Spinal cord (tissue), 10 donors: ENCODE data around the gene PRM2. TPM values are rescaled to one million over a fixed set of nuclear protein-coding genes. Genes with fewer than 3 reads are reported as not detected.

Experiments used
- DNase-seq, 6 donors: peaks; one replicate each; pipeline versions ENCODE4 v3.0.0 to v3.0.0-alpha.2; 2013 to 2015; ENCODE audit warnings: low spot score in 6 of 6, low read depth in 4 of 6
- H3K27ac ChIP-seq: one replicate; pipeline ENCODE4 v1.5.1; 2013; ENCODE audit warnings: low read depth, low read length, control low read depth
- H3K27me3 ChIP-seq: one replicate; pipeline ENCODE4 v1.6.1; 2013; ENCODE audit warnings: low read length; ENCODE audit not compliant: control insufficient read depth, insufficient read depth
- H3K36me3 ChIP-seq: one replicate; pipeline ENCODE4 v1.6.1; 2013; ENCODE audit warnings: low read length; ENCODE audit not compliant: control insufficient read depth, insufficient read depth
- H3K4me1 ChIP-seq: one replicate; pipeline ENCODE4 v1.6.1; 2013; ENCODE audit warnings: low read length; ENCODE audit not compliant: control insufficient read depth, insufficient read depth
- H3K4me3 ChIP-seq: one replicate; pipeline ENCODE4 v1.5.1; 2013; ENCODE audit warnings: low read depth, low read length, control low read depth
- H3K9me3 ChIP-seq: one replicate; pipeline ENCODE4 v1.6.1; 2013; ENCODE audit warnings: low read length; ENCODE audit not compliant: control insufficient read depth, insufficient read depth
- WGBS: methylation state at CpG from one replicate; pipeline ENCODE4 v1.1.5; 2013; ENCODE audit warnings: missing lambda C conversion rate; ENCODE audit not compliant: insufficient coverage; 5-methylcytosine and 5-hydroxymethylcytosine counted together
- polyA plus RNA-seq, 2 donors: library from polyadenylated mRNA; unstranded; fragments of 120-200 nt; gene quantifications; one replicate each; pipeline ENCODE4 v1.2.1, GENCODE V29; 2013; ENCODE audit not compliant: insufficient read length in 2 of 2
- total RNA-seq, 2 donors: library from RNA; depleted of rRNA in 1 of 2; stranded (reverse); fragments of 120-200 nt in 1 of 2; fragments of >200 nt in 1 of 2; gene quantifications; one replicate each; pipeline versions ENCODE4 v1.2.3 to v1.2.4, GENCODE V29; 2013 to 2014
- donor health status: healthy.

PRM2 gene
- total and polyA plus RNA-seq, 4 donors: not detected

DNA sequence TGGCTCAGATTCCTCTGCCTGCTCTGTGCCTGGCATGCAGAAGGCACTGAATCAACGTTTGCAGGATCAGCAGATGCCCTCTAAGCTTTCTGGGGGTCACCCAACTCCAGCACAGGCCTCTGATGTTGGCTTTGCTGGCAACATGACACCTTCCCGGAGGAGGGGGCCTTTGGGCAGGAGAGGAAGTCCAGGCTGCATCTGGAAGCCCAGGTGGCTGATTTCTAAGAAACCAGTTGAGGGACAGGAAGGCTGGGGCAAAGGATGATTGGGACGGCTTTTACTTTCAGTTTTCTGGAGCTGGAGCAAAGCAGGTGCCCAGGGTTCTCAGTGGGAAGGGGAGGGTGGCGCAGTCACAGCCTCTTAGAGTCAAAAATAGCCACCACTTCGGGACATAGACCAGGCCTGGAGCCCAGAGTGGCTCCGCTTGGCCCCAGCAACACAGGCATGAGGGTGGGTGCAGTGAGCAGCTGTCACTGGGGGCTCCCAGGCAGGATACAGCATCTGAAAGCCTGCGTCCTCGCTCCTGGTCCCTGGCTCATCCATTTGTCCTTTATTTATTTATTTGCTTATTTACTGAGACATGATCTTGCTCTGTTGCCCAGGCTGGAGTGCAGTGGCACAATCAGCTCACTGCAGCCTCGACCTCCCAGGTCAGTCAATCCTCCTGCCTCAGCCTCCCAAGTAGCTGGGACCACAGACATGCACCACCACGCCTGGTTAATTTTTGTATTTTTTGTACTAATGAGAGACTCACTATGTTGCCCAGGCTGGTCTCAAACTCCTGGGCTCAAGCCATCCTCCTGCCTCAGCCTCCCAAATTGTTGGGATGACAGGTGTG lies 35.4 kb downstream of the PRM2 start:
- DNase-seq: no peak
- Histone ChIP-seq H3K9me3 (no peaks in the 10 kb centered on the region), H3K4me3 (no peak overlapping the region), H3K27ac (no peak overlapping the region), H3K36me3 (no peaks in the 10 kb centered on the region), H3K4me1 (no peaks in the 10 kb centered on the region), H3K27me3 (no peaks in the 10 kb centered on the region)
- WGBS: 80% methylated on average over 8 of the region's 10 CpGs

DNA sequence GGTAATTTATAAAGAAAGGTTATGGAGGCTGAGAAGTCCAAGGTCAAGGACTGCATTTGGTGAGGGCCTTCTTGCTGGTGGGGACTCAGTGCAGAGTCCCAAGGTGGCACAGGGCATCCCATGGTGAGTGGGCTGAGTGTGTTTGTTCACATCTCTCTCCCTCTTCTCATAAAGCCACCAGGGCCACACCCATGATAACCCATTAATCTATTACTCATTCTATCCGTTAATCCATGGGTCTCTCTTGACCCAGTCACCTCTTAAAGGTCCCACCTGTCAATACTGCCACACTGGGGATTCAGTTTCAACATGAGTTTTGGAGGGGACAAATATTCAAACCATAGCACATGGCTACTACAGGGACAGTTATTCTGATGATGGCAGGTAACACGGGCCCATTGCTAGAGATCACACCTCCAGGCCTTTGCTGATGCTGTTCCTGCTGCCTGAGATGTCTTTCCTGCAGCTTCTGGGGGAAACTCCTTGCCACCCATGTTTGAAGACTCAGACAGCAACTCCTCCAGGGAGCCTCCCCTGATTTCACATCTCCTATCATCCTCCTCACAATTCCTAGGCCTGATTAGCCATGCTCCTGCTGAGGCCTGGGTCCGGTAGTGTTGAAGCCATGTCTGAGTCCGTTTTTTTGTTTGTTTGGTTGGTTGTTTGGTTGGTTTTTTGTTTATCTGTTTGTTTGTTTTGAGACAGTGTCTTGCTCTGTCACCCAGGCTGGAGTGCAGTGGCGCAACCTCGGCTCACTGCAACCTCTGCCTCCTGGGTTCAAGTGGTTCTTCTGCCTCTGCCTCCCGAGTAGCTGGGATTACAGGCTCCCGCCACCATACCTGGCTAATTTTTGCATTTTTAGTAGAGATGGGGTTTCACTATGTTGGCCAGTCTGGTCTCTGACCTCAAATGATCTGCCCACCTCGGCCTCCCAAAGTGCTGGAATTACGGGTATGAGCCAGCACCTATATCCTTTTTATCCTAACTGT lies 36.3 kb downstream of the PRM2 start:
- no peaks in the 10 kb centered on the region for H3K36me3 ChIP-seq
- no peaks in the 10 kb centered on the region for H3K9me3 ChIP-seq
- no peaks in the 10 kb centered on the region for H3K4me1 ChIP-seq
- H3K27me3 ChIP-seq: no peaks in the 10 kb centered on the region
- no peak for DNase-seq
- WGBS: 82% methylated on average over 8 of the region's 10 CpGs
- H3K27ac ChIP-seq: no peak overlapping the region
- no peak overlapping the region for H3K4me3 ChIP-seq

DNA sequence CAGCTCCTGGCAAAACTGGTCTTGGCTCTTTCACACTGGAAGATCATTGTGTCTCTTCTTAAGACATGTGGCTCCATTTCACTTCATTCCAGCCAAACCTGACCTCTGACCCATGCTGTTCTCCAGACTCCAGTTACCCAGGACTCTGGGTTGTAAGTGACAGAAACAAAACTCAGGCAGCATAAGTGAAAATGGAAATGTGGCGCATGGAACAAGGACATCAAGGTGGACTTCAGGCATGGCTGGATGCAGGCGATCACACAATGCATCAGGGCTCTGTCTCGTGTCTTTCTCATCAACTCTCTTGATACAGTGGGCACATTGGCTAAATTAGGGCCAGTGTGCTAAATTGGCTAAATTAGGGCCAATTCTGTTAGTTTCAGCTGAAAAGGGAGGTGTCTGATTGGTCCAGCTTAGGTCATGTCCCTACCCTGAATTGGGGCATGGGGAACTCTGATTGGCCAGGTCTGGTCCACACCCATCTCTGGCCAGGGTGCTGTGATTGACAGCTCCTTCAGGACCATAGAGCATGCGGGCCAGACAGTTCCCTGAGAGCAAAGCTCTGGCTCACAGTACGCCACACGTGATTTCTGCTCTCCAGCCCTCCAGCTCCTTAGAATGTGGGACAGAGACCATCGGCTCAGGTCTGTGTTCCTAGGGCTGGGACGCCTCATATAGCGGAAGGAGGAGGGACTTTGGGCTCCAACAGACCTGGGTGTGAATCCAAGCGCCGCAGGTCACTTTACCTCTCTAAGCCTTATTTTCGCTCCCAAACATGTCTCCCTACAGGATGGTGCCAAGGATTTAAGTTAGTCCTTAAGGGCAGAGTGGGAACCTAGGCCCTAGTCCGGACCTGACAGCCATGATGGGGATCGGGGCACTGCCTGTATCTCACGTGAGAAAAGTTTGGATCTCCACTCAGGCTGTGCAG lies 37.7 kb downstream of the PRM2 start:
- Histone ChIP-seq H3K4me3 (no peak overlapping the region), H3K4me1 (no peaks in the 10 kb centered on the region), H3K27me3 (no peaks in the 10 kb centered on the region), H3K27ac (no peak overlapping the region), H3K36me3 (no peaks in the 10 kb centered on the region), H3K9me3 (no peaks in the 10 kb centered on the region)
- no peak for DNase-seq
- 92% methylated on average over 11 of the region's 15 CpGs for WGBS

DNA sequence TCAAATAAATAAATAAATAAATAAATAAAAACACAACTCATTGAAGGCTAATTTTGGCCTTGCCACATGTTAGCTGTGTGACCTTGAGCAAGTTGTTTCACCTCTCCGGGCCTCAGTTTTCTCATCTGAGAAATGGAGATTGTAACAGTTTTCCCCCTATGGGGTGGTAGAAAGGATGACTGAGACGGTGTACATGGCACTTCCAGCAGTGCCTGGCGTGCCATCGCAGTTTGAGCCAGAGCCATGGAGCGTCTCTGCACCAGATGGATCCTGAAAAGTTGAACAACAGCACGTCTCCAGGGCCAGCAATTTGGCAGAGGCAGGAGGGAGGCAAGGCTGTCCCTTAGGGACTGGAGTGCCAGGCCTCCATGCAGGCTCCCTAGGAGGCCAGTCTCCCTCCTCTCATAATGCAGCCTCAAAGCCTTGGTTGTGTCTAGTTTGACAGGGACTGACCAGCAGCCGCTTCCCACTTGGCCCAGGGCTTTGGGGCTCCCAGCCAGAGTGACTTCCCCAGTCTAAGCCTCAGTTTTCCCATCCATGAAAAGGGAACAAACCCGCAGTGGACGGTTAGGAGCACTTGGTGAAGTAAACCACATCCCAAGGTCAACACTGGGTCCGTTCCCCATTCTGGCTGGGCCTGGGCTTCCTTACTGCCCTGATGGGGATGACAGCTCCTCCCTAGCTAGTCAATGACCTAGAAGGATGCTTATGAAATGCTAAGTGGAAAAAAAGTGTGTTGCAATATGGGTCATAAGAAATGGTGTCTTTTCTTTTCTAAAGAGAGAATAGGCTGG lies 39.6 kb downstream of the PRM2 start:
- Histone ChIP-seq H3K27ac (no peak overlapping the region), H3K4me1 (peaks cover 9% of the 10 kb centered on the region), H3K27me3 (no peaks in the 10 kb centered on the region), H3K9me3 (no peaks in the 10 kb centered on the region), H3K36me3 (peaks cover 4% of the 10 kb centered on the region), H3K4me3 (no peak overlapping the region)
- DNase-seq: peak in 1 of 6 donors; percentile 49
- 78% methylated on average over 8 of the region's 10 CpGs for WGBS

DNA sequence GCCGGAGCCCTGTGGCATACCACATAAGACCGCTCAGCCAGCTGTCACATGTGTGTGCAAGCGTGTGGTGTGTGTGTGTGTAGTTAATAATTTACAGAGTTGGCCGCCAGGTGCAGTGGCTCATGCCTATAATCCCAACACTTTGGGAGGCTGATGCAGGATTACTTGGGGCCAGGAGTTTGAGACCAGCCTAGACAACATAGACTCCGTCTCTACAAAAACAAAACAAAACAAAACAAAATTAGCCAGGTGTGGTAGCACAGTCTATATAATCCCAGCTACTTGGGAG lies 40.6 kb downstream of the PRM2 start:
- Histone ChIP-seq H3K4me3 (no peak overlapping the region), H3K27me3 (no peaks in the 10 kb centered on the region), H3K36me3 (peaks cover 4% of the 10 kb centered on the region), H3K4me1 (peaks cover 9% of the 10 kb centered on the region), H3K9me3 (no peaks in the 10 kb centered on the region), H3K27ac (no peak overlapping the region)
- 83% methylated on average over 2 of the region's 5 CpGs for WGBS
- no peak for DNase-seq

DNA sequence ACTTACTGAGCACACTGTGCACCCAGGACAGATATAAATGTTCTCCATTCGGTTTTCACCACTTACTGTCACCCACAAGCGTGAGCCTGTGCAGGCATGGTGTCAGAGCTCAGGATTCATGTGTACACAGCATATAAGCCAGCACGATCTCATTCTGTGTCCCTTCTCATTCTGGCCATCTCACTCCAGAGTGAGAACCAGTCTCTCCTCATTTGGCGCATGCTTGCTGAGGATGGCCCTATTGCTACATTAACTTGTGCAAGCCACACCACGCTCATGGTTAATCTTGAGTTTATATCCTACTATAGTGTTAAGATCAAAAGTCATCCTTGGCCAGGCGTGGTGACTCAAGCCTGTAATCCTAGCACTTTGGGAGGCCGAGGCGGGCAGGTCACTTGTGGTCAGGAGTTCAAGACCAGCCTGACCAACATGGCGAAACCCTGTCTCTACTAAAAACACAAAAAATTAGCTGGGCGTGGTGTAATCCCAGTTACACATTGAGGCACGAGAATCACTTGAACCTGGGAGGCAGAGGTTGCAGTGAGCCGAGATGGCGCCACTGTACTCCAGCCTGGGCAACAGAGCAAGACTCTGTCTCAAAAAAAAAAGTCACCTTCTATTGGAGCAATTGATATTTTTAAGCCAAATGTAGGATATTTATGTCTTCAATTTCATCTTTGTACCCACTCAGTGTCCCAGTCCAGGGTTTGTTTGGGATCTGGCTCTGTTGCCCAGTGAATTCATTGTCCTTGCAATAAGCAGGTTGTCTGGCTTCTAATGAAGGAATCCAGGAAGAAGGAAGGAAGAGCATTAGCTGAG lies 41.2 kb downstream of the PRM2 start:
- Histone ChIP-seq H3K4me1 (peaks cover 9% of the 10 kb centered on the region), H3K4me3 (no peak overlapping the region), H3K27me3 (no peaks in the 10 kb centered on the region), H3K9me3 (no peaks in the 10 kb centered on the region), H3K36me3 (peaks cover 4% of the 10 kb centered on the region), H3K27ac (no peak overlapping the region)
- 95% methylated on average over 8 of the region's 13 CpGs for WGBS
- DNase-seq: no peak

DNA sequence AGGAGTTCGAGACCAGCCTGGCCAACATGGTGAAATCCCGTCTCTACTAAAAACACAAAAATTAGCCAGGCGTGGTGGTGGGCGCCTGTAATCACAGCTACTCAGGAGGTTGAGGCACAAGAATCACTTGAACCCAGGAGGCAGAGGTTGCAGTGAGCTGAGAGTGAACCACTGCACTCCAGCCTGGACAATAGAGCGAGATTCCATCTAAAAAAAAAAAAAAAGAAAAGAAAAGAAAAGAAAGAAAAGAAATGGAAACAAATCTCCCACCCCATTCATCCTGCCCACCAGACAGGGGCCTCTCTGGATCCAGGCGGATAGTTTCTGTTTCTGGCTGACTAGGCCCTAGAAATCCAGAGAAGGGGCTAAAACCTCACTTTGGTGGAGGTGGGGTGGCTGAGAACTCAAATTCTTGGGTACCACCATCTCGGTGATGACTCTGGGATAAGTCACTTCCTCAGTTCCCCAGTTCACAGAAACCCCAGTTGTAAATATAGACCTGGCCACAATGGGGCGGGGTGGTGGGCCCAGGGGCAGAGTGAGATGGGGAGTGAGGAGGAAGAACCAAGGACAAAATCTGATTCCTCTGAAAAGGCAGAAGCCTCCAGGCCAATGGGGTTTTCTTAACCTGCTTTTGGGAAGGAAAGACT lies 42.4 kb downstream of the PRM2 start:
- peaks cover 9% of the 10 kb centered on the region for H3K4me1 ChIP-seq
- H3K9me3 ChIP-seq: no peaks in the 10 kb centered on the region
- no peak for DNase-seq
- 100% methylated on average over 5 of the region's 8 CpGs for WGBS
- no peak overlapping the region for H3K4me3 ChIP-seq
- no peak overlapping the region for H3K27ac ChIP-seq
- H3K36me3 ChIP-seq: peaks cover 4% of the 10 kb centered on the region
- H3K27me3 ChIP-seq: no peaks in the 10 kb centered on the region
